GM19397 (cell line): Measurements from ENCODE around the gene WDR5.

ENCODE experiments used
- ATAC-seq: cut with Tn5 transposase; IDR thresholded peaks from one replicate; pipeline ENCODE4 v1.9.1; 2021; ENCODE audit warnings: mild to moderate bottlenecking, moderate library complexity; ENCODE audit not compliant: unreplicated experiment

Gene WDR5

DNA sequence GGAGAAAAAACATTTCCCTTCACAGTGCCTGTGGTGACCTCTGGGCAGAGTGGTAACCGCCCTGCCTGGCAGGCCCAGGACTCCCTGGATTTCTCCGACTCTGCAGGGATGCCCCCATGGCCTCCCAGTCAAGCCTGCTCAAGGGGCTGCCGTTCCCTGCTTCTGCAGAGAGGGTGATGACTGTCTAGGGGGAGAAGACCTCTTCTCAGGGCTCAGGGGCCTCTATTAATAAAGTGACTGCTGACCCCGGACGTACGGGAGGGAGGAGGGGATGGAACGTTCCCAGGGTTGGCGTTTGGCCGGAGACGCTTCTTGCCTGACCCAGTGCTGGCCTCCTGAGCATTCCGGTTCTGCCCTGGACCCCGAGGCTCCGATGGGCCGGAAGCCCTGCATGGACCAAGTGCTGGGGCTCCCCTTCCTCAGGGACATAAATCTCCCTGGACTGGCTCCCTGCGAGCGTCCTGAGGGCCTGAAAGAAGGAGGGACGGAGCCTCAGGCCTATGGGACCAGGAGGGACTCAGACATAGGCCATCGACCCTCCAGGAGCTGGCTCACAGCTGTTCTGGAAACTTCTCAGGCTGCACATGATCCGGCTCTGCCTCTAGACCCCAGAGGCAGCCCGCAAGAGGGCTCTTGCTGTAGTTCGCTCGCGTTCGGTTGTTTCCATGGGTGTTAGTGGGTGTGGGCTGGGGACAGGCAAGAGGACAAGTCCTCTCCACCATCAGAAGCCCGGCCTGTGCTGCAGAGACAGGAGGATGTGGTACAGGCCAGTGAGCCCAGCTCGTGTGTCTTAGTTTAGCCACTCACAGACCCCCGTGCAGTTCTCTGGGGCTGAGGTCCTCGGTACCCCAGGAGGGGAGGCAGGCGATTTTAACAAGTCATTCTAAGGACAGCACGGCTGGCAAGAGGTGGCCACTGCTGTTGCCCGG is 36.6 kb downstream of the WDR5 start:
- ATAC-seq = no peak

DNA sequence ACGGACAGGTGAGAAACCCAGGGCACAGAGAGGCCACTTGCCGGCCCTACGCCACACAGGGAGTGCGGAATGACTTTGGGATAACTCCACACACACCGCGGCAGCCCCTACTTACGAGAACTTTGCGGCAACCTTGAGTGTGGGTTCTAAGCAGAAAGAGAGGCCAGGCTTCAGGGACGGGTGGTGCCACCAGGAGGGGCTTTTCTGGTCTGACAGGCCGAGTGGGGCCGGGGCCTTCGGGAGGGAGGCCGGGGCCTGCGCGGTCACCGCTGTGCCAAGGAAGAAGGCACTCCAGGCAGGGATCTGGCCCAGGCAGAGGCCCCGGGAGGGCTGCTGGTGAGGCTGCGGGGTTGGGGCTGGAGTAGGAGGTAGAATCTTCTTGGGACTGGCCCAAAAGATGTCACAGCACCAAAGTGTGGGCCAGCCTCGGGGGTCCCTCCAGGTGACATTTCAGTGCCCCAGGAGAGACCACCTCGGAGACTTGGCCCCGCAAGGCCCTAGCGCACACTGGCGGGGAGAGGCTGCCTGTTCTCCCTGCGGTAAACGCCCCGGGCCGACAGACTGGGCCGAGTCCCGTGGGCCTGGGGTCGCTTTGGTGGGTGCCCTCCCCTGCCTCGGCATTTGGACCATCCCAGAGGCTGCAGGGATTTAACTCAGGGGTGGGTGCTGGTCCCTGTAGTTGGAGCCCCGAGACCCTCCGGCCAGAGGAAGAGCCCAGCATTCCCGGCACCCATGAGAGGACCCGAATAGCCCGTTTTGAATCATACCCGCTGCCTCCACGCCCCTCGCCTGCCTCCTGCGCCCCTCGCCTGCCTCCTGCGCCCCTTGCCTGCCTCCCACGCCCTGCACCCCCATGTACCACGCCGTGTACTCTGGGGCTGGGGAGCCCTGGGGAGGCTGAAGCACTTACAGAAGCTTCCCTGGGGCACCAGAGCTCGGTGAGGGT is 37.5 kb downstream of the WDR5 start:
- no peak for ATAC-seq

GRCh38 chr9:134174073-134174449 is 38.2 kb downstream of the WDR5 start:
- ATAC-seq = no peak

GRCh38 chr9:134174526-134175290 is 38.8 kb downstream of the WDR5 start:
- ATAC-seq = no peak

GRCh38 chr9:134175291-134175807 is 39.5 kb downstream of the WDR5 start:
- ATAC-seq = no peak

GRCh38 chr9:134175808-134176598 is 40.1 kb downstream of the WDR5 start:
- ATAC-seq = no peak

- ATAC-seq = no peak
Observed at GRCh38 chr9:134176599-134176968, 40.7 kb downstream of the WDR5 start.

GRCh38 chr9:134177186-134177585 is 41.3 kb downstream of the WDR5 start:
- ATAC-seq = no peak

DNA sequence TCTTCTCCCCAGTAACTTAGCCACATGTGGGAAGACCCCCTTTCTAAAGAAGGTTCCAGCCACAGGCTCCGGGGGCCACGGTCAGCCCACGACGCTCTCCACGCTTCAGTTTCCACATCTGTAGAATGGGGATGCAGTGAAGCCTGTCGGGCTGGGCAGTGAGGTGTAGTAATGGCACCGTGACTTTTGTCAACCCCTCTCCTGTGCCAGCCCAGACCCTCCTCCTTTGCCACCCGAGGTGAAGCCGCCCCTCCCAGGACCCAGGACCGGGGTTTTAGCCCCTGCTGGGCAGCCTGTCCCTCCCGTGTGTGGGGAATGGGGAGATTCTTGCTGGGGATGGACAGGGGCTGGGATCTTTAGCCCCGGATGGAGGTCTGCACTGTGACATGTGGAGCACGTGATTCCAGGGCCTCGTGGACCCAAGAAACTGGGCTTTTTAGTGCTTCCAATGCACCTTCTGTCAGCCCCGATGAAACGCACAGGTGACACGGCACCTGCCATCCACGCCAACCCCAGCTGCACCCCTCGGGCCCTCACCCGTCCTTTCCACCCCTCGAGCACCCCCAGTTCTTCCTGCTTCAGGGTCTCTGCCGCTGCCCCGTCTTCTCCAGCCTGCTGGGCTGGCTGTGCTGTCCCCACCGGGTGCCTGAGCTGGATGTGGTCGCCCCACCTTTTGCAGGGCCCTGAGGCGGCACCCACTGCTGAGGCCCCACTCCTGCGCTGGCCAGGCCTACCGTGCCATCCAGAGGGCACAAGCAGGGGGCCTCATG is 41.9 kb downstream of the WDR5 start:
- no peak for ATAC-seq

- ATAC-seq = no peak
Observed at GRCh38 chr9:134178394-134178767, 42.5 kb downstream of the WDR5 start.

DNA sequence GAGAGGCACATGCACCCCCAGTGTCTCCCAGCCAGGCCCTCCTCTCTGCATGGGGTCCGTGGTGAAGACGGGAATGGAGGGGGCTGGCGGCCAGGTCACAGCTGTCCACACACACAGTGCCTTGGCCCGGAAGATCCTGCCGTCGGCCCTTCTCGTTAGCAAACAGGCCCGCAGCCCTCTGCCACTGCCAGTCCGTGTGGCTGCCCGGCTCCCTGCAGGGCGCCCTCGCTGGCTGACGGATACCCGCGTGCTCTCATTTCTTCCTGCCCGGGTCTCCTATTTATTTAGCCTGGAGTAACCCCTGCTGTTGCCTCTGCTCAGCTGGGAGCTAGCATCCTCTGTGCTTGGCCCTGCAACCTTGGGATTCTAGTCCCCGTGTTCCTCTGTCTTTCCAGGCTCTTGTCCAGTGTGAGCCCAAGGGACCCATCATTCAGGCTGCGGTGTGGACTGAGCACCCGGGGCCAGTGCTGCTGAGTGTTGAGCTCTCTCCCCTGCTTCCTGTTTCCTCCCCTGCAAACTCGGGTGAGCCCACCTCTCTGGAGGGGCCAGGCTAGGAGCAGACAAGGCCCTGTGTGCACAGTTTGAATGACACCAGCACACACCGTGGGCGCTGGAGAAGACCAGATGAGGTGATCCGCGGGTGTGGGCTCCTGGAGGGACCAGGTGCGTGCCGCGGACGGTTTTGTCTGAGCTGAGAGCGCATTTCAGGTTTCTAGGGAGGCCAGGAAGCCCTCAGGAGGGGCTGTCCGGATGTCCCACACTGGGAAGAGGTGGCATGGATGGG is 43.1 kb downstream of the WDR5 start:
- ATAC-seq = no peak

GRCh38 chr9:134179595-134179917 is 43.7 kb downstream of the WDR5 start:
- ATAC-seq = no peak

- no peak for ATAC-seq
Observed at GRCh38 chr9:134179918-134180785, 44.3 kb downstream of the WDR5 start.

GRCh38 chr9:134180786-134181647 is 45.1 kb downstream of the WDR5 start:
- ATAC-seq = no peak

- no peak for ATAC-seq
Observed at GRCh38 chr9:134181648-134182034, 45.8 kb downstream of the WDR5 start.

GRCh38 chr9:134182554-134183085 is 46.7 kb downstream of the WDR5 start:
- no peak for ATAC-seq
